Raji (cell line): ENCODE measurements around the gene ITGA5.

Experiments used
- POLR2A ChIP-seq: IDR thresholded peaks from 2 replicates; pipeline ENCODE4 v1.6.1; 2011; ENCODE audit warnings: low read depth, low read length, control low read depth; ENCODE audit not compliant: insufficient read depth

The ITGA5 gene

GRCh38 chr12:54419088-54419887, at the start of gene ITGA5:
TSS of gene ITGA5 (minus strand) at chr12:54419266. CDS start at chr12:54419198, 68 bp downstream.
- no peak for TF ChIP-seq POLR2A

GRCh38 chr12:54465857-54466523, 46.9 kb upstream of the ITGA5 start:
- TF ChIP-seq POLR2A, result no peak

- TF ChIP-seq POLR2A, result no peak
These were observed 44.4 kb upstream of the ITGA5 start for GRCh38 chr12:54463484-54463883.

GRCh38 chr12:54463034-54463433, 44.0 kb upstream of the ITGA5 start:
- no peak for TF ChIP-seq POLR2A

- no peak for TF ChIP-seq POLR2A
These were observed 41.4 kb upstream of the ITGA5 start for GRCh38 chr12:54460317-54460923.

GRCh38 chr12:54459355-54459754, 40.3 kb upstream of the ITGA5 start:
- TF ChIP-seq POLR2A, result no peak

- no peak for TF ChIP-seq POLR2A
These were observed 36.8 kb upstream of the ITGA5 start for GRCh38 chr12:54455760-54456469.

- no peak for TF ChIP-seq POLR2A
These were observed 33.6 kb upstream of the ITGA5 start for GRCh38 chr12:54452628-54453027.

GRCh38 chr12:54448344-54448743, 29.3 kb upstream of the ITGA5 start:
- no peak for TF ChIP-seq POLR2A

- no peak for TF ChIP-seq POLR2A
These were observed 28.9 kb upstream of the ITGA5 start for GRCh38 chr12:54447917-54448316.

GRCh38 chr12:54444206-54444605, 25.1 kb upstream of the ITGA5 start:
- no peak for TF ChIP-seq POLR2A

GRCh38 chr12:54443446-54443845, 24.4 kb upstream of the ITGA5 start:
- TF ChIP-seq POLR2A, result no peak

GRCh38 chr12:54442961-54443360, 23.9 kb upstream of the ITGA5 start:
- no peak for TF ChIP-seq POLR2A

- TF ChIP-seq POLR2A, result no peak
These were observed 23.0 kb upstream of the ITGA5 start for GRCh38 chr12:54442099-54442498.

- no peak for TF ChIP-seq POLR2A
These were observed 20.6 kb upstream of the ITGA5 start for GRCh38 chr12:54439521-54440255.
